Motor neuron (in vitro differentiated cells): ENCODE measurements around the gene CDK9. TPM values are rescaled to one million over a fixed set of nuclear protein-coding genes. Genes with fewer than 3 reads are reported as not detected.
A peak's percentile ranks its signal among the peaks of the same experiment; 100 is the strongest.

ENCODE experiments used
- ATAC-seq, 8 experiments: fragments of 200-7000 bp; cut with Tn5 transposase; replicated peaks in 6 of 8; 2 replicates each; pipeline ENCODE4 v1.8.0; 2021; ENCODE audit warnings: mild to moderate bottlenecking in 8 of 8, moderate library complexity in 8 of 8
- H3K27ac ChIP-seq, 2 donors: fragments of 250-450 bp; sonication (Bioruptor Pico); 2 replicates each; pipeline ENCODE4 v1.9.0; 2021; ENCODE audit warnings: antibody characterized with exemption in 2 of 2, mild to moderate bottlenecking in 2 of 2, moderate library complexity in 1 of 2
- H3K4me1 ChIP-seq, 2 donors: fragments of 250-450 bp; sonication (Bioruptor Pico); replicated peaks in 1 of 2; 2 replicates each; pipeline ENCODE4 v1.6.1; 2021; ENCODE audit warnings: antibody characterized with exemption in 2 of 2, mild to moderate bottlenecking in 2 of 2, moderate library complexity in 1 of 2
- H3K4me3 ChIP-seq, 5 donors: fragments of 250-450 bp; sonication (Bioruptor Pico); 2 replicates each; pipeline ENCODE4 v1.9.0; 2021; ENCODE audit warnings: antibody characterized with exemption in 5 of 5, mild to moderate bottlenecking in 5 of 5, moderate library complexity in 4 of 5
- WGBS, 10 experiments: fragments of 450-650 bp; shearing (Covaris generic); methylation state at CpG; one replicate each; pipeline ENCODE4 v1.0.0; 2022; 5-methylcytosine and 5-hydroxymethylcytosine counted together
- in situ Hi-C, 9 experiments: fragments of 400-800 bp; cut with MboI; loops; one replicate each; pipeline ENCODE4 v1.15.0; 2021; ENCODE audit warnings: low sequenced_read_pairs in 9 of 9, low pct_unique_long_range_greater_than_20kb in 2 of 9; ENCODE audit not compliant: unreplicated experiment in 9 of 9
- total RNA-seq, 8 experiments: library from RNA; unstranded; fragments of 300-600 nt; gene quantifications; 2 replicates each; pipeline versions ENCODE4 v1.2.3 to v1.2.4, GENCODE V29; 2022

The CDK9 gene
- total RNA-seq, 8 experiments from 2014 or later = 20.1 to 48.7 (median 29.8) TPM

- Histone ChIP-seq H3K4me3 (no peak overlapping the region), H3K27ac (no peak overlapping the region), H3K4me1 (peaks cover 5 to 6% of the 10 kb centered on the region in 2 donors)
- in situ Hi-C loops = no loop called here
- no peak for ATAC-seq
- 60 to 100% (median 97%) methylated on average over 1 to 17 of the region's 25 CpGs; no CpG with 5 or more reads in 2 of the 10 experiments for WGBS, 10 experiments
These were observed 3.3 kb downstream of the CDK9 start for GRCh38 chr9:127789179-127789578.

GRCh38 chr9:127790094-127790855 is 4.4 kb downstream of the CDK9 start:
- WGBS, 10 experiments = 80 to 100% (median 99%) methylated on average over 1 to 6 of the region's 9 CpGs
- Histone ChIP-seq H3K27ac (no peak overlapping the region), H3K4me1 (peaks cover 3 to 5% of the 10 kb centered on the region in 2 donors), H3K4me3 (no peak overlapping the region)
- in situ Hi-C loops = no loop called here
- no peak for ATAC-seq

GRCh38 chr9:127791085-127791484 is 5.3 kb downstream of the CDK9 start:
- 0 to 100% (median 90%) methylated on average over 1 to 4 of the region's 4 CpGs; no CpG with 5 or more reads in 5 of the 10 experiments for WGBS, 10 experiments
- in situ Hi-C loops = no loop called here
- no peak for ATAC-seq
- no peak overlapping the region for H3K27ac ChIP-seq
- H3K4me3 ChIP-seq = no peak overlapping the region
- peaks cover 3 to 5% of the 10 kb centered on the region in 2 donors for H3K4me1 ChIP-seq

- WGBS, 10 experiments = 66 to 100% (median 84%) methylated on average over 1 to 5 of the region's 7 CpGs
- no peak overlapping the region for H3K4me3 ChIP-seq
These were observed 6.7 kb downstream of the CDK9 start for GRCh38 chr9:127792417-127793031.

GRCh38 chr9:127793093-127793708 is 7.4 kb downstream of the CDK9 start:
- ATAC-seq = peak in 7 of 8 experiments; percentile 4 to 66 (median 51)
- Histone ChIP-seq H3K27ac (no peak overlapping the region), H3K4me1 (no peaks in the 10 kb centered on the region), H3K4me3 (no peak overlapping the region)
- 13 to 100% (median 58%) methylated on average over 1 to 6 of the region's 8 CpGs; no CpG with 5 or more reads in 2 of the 10 experiments for WGBS, 10 experiments
- in situ Hi-C loops = no loop called here

More at GRCh38 chr9:127792417-127793031, 6.7 kb downstream of the CDK9 start:
- Histone ChIP-seq H3K27ac (no peak overlapping the region), H3K4me1 (no peaks in the 10 kb centered on the region)
- in situ Hi-C loops = no loop called here
- ATAC-seq = no peak

- H3K4me3 ChIP-seq = no peak overlapping the region
- no peaks in the 10 kb centered on the region for H3K4me1 ChIP-seq
- ATAC-seq = peak in 1 of 8 experiments; percentile 7
- no peak overlapping the region for H3K27ac ChIP-seq
- in situ Hi-C loops = no loop called here
- WGBS, 10 experiments = 80 to 100% (median 94%) methylated on average over 1 to 8 of the region's 14 CpGs; no CpG with 5 or more reads in 4 of the 10 experiments
These were observed 8.4 kb downstream of the CDK9 start for GRCh38 chr9:127794001-127794791.

GRCh38 chr9:127796225-127796813 is 10.5 kb downstream of the CDK9 start:
- Histone ChIP-seq H3K4me3 (no peak overlapping the region), H3K4me1 (no peaks in the 10 kb centered on the region), H3K27ac (no peak overlapping the region)
- WGBS, 10 experiments = 11 to 100% (median 80%) methylated on average over 2 to 6 of the region's 8 CpGs; no CpG with 5 or more reads in 2 of the 10 experiments
- peak in 7 of 8 experiments; percentile 7 to 46 (median 15) for ATAC-seq
- in situ Hi-C loops = no loop called here

- Histone ChIP-seq H3K4me3 (no peak overlapping the region), H3K4me1 (peaks cover 2% of the 10 kb centered on the region in 2 donors), H3K27ac (no peak overlapping the region)
- in situ Hi-C loops = no loop called here
- peak in 4 of 8 experiments; percentile 2 to 20 (median 6) for ATAC-seq
- 30 to 88% (median 45%) methylated on average over 3 to 9 of the region's 11 CpGs; no CpG with 5 or more reads in 3 of the 10 experiments for WGBS, 10 experiments
These were observed 11.1 kb downstream of the CDK9 start for GRCh38 chr9:127796852-127797370.

- Histone ChIP-seq H3K4me1 (peaks cover 14 to 16% of the 10 kb centered on the region in 2 donors), H3K4me3 (peak overlapping the region; percentile 51 to 89 (median 82)), H3K27ac (peak overlapping the region; percentile 34 to 61)
- WGBS, 10 experiments = 11 to 80% (median 36%) methylated on average over 1 to 7 of the region's 10 CpGs; no CpG with 5 or more reads in 1 of the 10 experiments
- peak in 1 of 8 experiments; percentile 3 for ATAC-seq
- in situ Hi-C loops = no loop called here
These were observed 16.2 kb downstream of the CDK9 start for GRCh38 chr9:127801955-127802575.

GRCh38 chr9:127802576-127803443 is 17.0 kb downstream of the CDK9 start, which contains the start of gene FPGS:
Gene FPGS (plus strand): TSS chr9:127802882. CDS start chr9:127802925, 43 bp downstream.
- ATAC-seq = peak; percentile 79 to 92 (median 88)
- peaks cover 14 to 16% of the 10 kb centered on the region in 2 donors for H3K4me1 ChIP-seq
- peak within 1 kb of the TSS; percentile 79 to 87 for H3K27ac ChIP-seq
- in situ Hi-C loops = no loop called here
- H3K4me3 ChIP-seq = peak within 1 kb of the TSS; percentile 51 to 89 (median 82)
- 0% methylated on average over 5 to 6 of the region's 83 CpGs; no CpG with 5 or more reads in 8 of the 10 experiments for WGBS, 10 experiments
